Measurements from ENCODE around the gene SKI. TPM values are rescaled to one million over a fixed set of nuclear protein-coding genes. Genes with fewer than 3 reads are reported as not detected.

The SKI gene
- total and polyA plus RNA-seq, 2 donors (not counting 1 experiment from before 2014, with no cell fraction given): 14.9 to 74.9 TPM

DNA sequence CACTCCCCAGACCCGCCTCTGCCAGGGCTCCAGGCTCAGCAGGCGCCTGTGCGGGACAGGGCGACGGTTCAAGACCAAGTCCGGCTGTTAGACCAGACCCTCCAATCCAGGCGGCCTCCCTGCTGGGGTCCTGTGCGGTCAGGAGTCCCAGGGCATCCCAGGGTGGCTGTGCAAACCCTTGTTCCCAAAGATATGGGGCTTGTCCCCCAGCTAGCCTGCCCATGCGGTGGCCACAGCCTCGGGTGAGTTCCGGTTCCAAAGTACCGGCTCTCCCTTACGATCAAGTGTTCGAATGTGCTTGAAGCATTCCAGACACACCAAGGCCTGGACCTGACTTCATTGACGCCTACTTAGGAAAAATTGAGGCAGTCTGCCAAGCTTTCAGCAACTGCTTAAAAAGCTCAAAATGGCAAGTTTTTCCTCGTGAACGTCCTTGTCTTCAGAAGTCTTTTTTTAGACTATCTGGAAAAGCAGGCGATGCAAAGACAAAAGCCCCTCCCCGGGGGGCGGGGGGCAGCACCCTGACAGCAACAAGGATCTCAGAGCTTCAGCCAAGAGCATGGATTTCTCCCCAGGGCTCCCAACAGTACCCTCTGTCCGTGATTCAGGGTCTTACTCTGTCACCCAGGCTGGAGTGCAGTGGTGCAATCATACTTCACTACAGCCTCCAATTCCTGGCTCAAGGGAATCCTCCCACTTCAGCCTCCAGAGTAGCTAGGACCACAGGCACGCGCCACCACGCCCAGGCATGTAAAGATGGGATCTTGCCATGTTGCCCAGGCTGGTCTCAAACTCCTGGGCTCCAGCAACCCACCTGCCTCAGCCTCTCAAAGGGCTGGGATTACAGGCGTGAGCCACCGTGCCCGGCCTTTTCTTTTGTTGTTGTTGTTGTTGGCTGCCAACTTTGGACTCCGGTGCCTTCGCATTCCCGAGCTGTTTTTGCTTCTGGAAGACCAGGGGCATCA, 35.8 kb upstream of the SKI start:
- H3K27me3 Mint-ChIP-seq: no peaks in the 10 kb centered on the region
- H3K9me3 ChIP-seq (ENCODE audit: control extremely low read depth in 1 of 3, control insufficient read depth in 2 of 3, insufficient read depth in 1 of 3, low read length in 2 of 3): peaks cover 0 to 2% (median 0%) of the 10 kb centered on the region in 3 donors
- peak overlapping the region; percentile 59 for H3K27ac Mint-ChIP-seq
- no peak overlapping the region for H3K4me2 ChIP-seq (replicated peaks; ENCODE audit: low read depth, low read length, poor library complexity, severe bottlenecking)
- peaks cover 10 to 34% of the 10 kb centered on the region in 2 donors for H3K4me1 ChIP-seq (ENCODE audit: control insufficient read depth in 2 of 2, insufficient read depth in 2 of 2, low read length in 2 of 2)
- ChIA-PET POLR2A (interaction anchor here (0.6 to 1.0 kb wide), 3 partner anchors 53 to 190 kb away, joined by 3 read pairs; no protein-coding TSS in a partner anchor), CTCF (interaction anchor here (1.1 to 13.5 kb wide), 3 partner anchors 189 to 356 kb away, joined by 3 to 295 read pairs (median 5); no protein-coding TSS in a partner anchor)
- ATAC-seq (ENCODE audit: low read depth): no peak
- peaks cover 6% of the 10 kb centered on the region for H4K20me1 ChIP-seq (ENCODE audit: control insufficient read depth, insufficient read depth, low read length, poor library complexity, severe bottlenecking)
- H3K27me3 ChIP-seq (replicated peaks in 1 of 4; ENCODE audit: control extremely low read depth in 1 of 4, control insufficient read depth in 3 of 4, insufficient read depth in 4 of 4, low read length in 3 of 4): no peaks in the 10 kb centered on the region
- peaks cover 21% of the 10 kb centered on the region for H3K79me2 ChIP-seq (ENCODE audit: control insufficient read depth, insufficient read depth, low read length)
- no peaks in the 10 kb centered on the region for H3K9me3 Mint-ChIP-seq (ENCODE audit: insufficient read depth)
- H3K27ac ChIP-seq (ENCODE audit: low read length in 2 of 2): no peak overlapping the region
- TF ChIP-seq, protein P1, sequence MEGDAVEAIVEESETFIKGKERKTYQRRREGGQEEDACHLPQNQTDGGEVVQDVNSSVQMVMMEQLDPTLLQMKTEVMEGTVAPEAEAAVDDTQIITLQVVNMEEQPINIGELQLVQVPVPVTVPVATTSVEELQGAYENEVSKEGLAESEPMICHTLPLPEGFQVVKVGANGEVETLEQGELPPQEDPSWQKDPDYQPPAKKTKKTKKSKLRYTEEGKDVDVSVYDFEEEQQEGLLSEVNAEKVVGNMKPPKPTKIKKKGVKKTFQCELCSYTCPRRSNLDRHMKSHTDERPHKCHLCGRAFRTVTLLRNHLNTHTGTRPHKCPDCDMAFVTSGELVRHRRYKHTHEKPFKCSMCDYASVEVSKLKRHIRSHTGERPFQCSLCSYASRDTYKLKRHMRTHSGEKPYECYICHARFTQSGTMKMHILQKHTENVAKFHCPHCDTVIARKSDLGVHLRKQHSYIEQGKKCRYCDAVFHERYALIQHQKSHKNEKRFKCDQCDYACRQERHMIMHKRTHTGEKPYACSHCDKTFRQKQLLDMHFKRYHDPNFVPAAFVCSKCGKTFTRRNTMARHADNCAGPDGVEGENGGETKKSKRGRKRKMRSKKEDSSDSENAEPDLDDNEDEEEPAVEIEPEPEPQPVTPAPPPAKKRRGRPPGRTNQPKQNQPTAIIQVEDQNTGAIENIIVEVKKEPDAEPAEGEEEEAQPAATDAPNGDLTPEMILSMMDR (IDR thresholded peaks at IDR 0.05): no peak
- no peak for TF ChIP-seq EZH2 (IDR thresholded peaks at IDR 0.05; ENCODE audit: borderline replicate concordance, insufficient read depth, low read depth, low read length, poor library complexity, severe bottlenecking)
- no peak overlapping the region for H2AFZ ChIP-seq (ENCODE audit: insufficient read depth, low read depth, low read length, poor library complexity, severe bottlenecking)
- H3K9ac ChIP-seq (ENCODE audit: low read length): no peak overlapping the region
- intact Hi-C loops (cut with micrococcal nuclease): loop anchor here (10.0 kb wide), 2 partner anchors 452 to 1232 kb away; no protein-coding TSS in a partner anchor
- DNase-seq: no peak
- peak overlapping the region; percentile 56 for H3K4me3 Mint-ChIP-seq
- 92% methylated on average over 26 of the region's 30 CpGs for WGBS (ENCODE audit: insufficient coverage)
- H3K4me3 ChIP-seq (ENCODE audit: control extremely low read depth in 1 of 5, extremely low read depth in 1 of 5, insufficient read depth in 1 of 5, low read depth in 2 of 5, low read length in 4 of 5): no peak overlapping the region
- peaks cover 17% of the 10 kb centered on the region for H3K4me1 Mint-ChIP-seq
- peaks cover 0 to 6% of the 10 kb centered on the region in 2 experiments for H3K36me3 ChIP-seq (replicated peaks in 1 of 2; ENCODE audit: control extremely low read depth in 1 of 2, control insufficient read depth in 1 of 2, extremely low read depth in 1 of 2, insufficient read depth in 2 of 2, low read length in 1 of 2)

Data from B cell (primary cell).